ENCODE data around the gene SLC8A2. TPM values are rescaled to one million over a fixed set of nuclear protein-coding genes. Genes with fewer than 3 reads are reported as not detected.

SLC8A2 gene
- total and polyA plus RNA-seq, 10 of the 15 experiments (the other 5 are each of a cell fraction or from before 2014, with no cell fraction given): not detected

DNA sequence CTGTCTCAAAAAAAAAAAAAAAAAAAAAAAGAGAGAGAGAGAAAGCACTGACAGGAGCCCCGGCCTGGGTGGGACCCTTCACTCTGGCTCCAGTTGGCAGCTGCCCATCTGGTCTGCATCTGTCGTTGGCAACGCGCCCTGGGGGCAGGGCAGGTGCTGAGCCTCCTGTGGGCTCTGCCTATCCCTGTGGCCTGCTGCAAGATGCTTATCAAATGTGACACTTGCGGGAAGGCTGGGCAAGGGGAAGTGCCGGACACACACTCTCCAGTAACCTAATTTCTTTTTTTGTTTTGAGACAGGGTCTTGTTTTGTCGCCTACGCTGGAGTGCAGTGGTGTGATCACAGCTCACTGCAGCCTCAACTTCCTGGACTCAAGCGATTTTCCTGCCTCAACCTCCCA is 23.0 kb upstream of the SLC8A2 start (continued):
- TF ChIP-seq, protein P1, sequence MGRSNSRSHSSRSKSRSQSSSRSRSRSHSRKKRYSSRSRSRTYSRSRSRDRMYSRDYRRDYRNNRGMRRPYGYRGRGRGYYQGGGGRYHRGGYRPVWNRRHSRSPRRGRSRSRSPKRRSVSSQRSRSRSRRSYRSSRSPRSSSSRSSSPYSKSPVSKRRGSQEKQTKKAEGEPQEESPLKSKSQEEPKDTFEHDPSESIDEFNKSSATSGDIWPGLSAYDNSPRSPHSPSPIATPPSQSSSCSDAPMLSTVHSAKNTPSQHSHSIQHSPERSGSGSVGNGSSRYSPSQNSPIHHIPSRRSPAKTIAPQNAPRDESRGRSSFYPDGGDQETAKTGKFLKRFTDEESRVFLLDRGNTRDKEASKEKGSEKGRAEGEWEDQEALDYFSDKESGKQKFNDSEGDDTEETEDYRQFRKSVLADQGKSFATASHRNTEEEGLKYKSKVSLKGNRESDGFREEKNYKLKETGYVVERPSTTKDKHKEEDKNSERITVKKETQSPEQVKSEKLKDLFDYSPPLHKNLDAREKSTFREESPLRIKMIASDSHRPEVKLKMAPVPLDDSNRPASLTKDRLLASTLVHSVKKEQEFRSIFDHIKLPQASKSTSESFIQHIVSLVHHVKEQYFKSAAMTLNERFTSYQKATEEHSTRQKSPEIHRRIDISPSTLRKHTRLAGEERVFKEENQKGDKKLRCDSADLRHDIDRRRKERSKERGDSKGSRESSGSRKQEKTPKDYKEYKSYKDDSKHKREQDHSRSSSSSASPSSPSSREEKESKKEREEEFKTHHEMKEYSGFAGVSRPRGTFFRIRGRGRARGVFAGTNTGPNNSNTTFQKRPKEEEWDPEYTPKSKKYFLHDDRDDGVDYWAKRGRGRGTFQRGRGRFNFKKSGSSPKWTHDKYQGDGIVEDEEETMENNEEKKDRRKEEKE (IDR thresholded peaks at IDR 0.05): no peak
- TF ChIP-seq, protein P2, sequence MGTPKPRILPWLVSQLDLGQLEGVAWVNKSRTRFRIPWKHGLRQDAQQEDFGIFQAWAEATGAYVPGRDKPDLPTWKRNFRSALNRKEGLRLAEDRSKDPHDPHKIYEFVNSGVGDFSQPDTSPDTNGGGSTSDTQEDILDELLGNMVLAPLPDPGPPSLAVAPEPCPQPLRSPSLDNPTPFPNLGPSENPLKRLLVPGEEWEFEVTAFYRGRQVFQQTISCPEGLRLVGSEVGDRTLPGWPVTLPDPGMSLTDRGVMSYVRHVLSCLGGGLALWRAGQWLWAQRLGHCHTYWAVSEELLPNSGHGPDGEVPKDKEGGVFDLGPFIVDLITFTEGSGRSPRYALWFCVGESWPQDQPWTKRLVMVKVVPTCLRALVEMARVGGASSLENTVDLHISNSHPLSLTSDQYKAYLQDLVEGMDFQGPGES (IDR thresholded peaks at IDR 0.05): no peak
- TF ChIP-seq SP1 (IDR thresholded peaks at IDR 0.05; ENCODE audit: low read depth, low read length) (no peak), NFYA (IDR thresholded peaks at IDR 0.05; ENCODE audit: borderline replicate concordance, low read depth, low read length) (no peak), EGR1 (IDR thresholded peaks at IDR 0.05; ENCODE audit: borderline replicate concordance in 1 of 2, low read depth in 2 of 2, low read length in 2 of 2) (no peak)

DNA sequence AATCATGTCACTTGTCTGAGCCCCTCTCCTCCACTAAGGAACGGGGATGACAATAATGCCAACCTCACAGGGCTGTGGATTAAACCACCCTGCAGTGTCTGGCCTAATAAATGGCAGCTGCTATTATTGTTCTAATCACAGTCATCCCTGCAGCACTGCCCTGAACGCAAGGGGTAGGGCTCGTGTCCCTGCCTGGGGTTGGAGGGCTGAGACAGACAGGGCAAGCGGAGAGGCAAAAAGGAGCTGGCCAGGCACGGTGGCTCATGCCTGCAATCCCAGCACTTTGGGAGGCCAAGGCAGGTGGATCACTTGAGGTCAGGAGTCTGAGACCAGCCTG is 22.5 kb upstream of the SLC8A2 start:
- H3K9ac ChIP-seq (ENCODE audit: control insufficient read depth, insufficient read depth, low read length): no peak overlapping the region
- H3K4me3 ChIP-seq: no peak overlapping the region
- no peaks in the 10 kb centered on the region for H3K9me3 ChIP-seq (replicated peaks; ENCODE audit: control insufficient read depth, insufficient read depth, low read length)
- H3K79me2 ChIP-seq (ENCODE audit: control insufficient read depth, insufficient read depth, low read length): no peaks in the 10 kb centered on the region
- DNase-seq (ENCODE audit: low read depth, low spot score) (no peak), FAIRE-seq (no peak), ATAC-seq (no peak)
- ChIA-PET RAD21 (ENCODE audit: unreplicated experiment) (no interaction called here), POLR2A (no interaction called here), SMC1A (ENCODE audit: uncharacterized antibody, unreplicated experiment) (no interaction called here), CTCF (interaction anchor here (0.7 kb wide), 1 partner anchor 30 kb away, joined by 3 read pairs; no protein-coding TSS in a partner anchor)
- H3K4me1 ChIP-seq (ENCODE audit: control insufficient read depth, insufficient read depth, low read length): no peaks in the 10 kb centered on the region
- no peak overlapping the region for H3K4me2 ChIP-seq (ENCODE audit: control insufficient read depth, insufficient read depth)
- in situ Hi-C loops (cut with MboI): no loop called here
- peaks cover 16 to 36% of the 10 kb centered on the region in 2 experiments for H3K36me3 ChIP-seq (ENCODE audit: control insufficient read depth in 2 of 2, insufficient read depth in 2 of 2, low read length in 1 of 2)
- no peaks in the 10 kb centered on the region for H3K27me3 ChIP-seq (replicated peaks in 1 of 2; ENCODE audit: control insufficient read depth in 2 of 2, insufficient read depth in 2 of 2, low read length in 1 of 2)
- WGBS (ENCODE audit: insufficient coverage, insufficient replicate concordance, low lambda C conversion rate, missing lambda C conversion rate): 100% methylated on average over 5 of the region's 5 CpGs
- intact Hi-C loops (cut with micrococcal nuclease; ENCODE audit: unreplicated experiment): no loop called here
- H2AFZ ChIP-seq (ENCODE audit: control insufficient read depth, low read depth, low read length): no peak overlapping the region
- TF ChIP-seq, protein P3, sequence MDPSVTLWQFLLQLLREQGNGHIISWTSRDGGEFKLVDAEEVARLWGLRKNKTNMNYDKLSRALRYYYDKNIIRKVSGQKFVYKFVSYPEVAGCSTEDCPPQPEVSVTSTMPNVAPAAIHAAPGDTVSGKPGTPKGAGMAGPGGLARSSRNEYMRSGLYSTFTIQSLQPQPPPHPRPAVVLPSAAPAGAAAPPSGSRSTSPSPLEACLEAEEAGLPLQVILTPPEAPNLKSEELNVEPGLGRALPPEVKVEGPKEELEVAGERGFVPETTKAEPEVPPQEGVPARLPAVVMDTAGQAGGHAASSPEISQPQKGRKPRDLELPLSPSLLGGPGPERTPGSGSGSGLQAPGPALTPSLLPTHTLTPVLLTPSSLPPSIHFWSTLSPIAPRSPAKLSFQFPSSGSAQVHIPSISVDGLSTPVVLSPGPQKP (IDR thresholded peaks at IDR 0.05; ENCODE audit: low read depth, low read length): no peak
- TF ChIP-seq, protein P4, sequence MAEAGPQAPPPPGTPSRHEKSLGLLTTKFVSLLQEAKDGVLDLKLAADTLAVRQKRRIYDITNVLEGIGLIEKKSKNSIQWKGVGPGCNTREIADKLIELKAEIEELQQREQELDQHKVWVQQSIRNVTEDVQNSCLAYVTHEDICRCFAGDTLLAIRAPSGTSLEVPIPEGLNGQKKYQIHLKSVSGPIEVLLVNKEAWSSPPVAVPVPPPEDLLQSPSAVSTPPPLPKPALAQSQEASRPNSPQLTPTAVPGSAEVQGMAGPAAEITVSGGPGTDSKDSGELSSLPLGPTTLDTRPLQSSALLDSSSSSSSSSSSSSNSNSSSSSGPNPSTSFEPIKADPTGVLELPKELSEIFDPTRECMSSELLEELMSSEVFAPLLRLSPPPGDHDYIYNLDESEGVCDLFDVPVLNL (IDR thresholded peaks at IDR 0.05; ENCODE audit: low read depth, low read length): no peak
- no peak for TF ChIP-seq SREBF2 (IDR thresholded peaks at IDR 0.05; ENCODE audit: low read length)
- no peak for TF ChIP-seq PAX8 (IDR thresholded peaks at IDR 0.05)
- TF ChIP-seq ESRRA (IDR thresholded peaks at IDR 0.05; ENCODE audit: low read length): no peak
- no TSS peak for BruUV-seq (replicated peaks)
- no peak overlapping the region for H3K27ac ChIP-seq (ENCODE audit: control insufficient read depth, insufficient read depth)
- H4K20me1 ChIP-seq (ENCODE audit: control insufficient read depth, insufficient read depth): no peaks in the 10 kb centered on the region; the same call in 1 of the 2 replicates
